Measurements from ENCODE around the gene PIPOX. TPM values are rescaled to one million over a fixed set of nuclear protein-coding genes. Genes with fewer than 3 reads are reported as not detected.

The PIPOX gene
- total and polyA plus RNA-seq, 8 donors: 0.55 to 2.9 (median 0.88) TPM

GRCh38 chr17:29057361-29057760 is 14.4 kb downstream of the PIPOX start:
- TF ChIP-seq CTCF (IDR thresholded peaks at IDR 0.05): no peak
- ATAC-seq (peak in 2 of 4 donors; percentile 13 to 17), DNase-seq (no peak), FAIRE-seq (no peak)
- Histone ChIP-seq H3K4me1 (no peaks in the 10 kb centered on the region), H3K9me3 (no peaks in the 10 kb centered on the region), H3K27me3 (no peaks in the 10 kb centered on the region), H3K36me3 (no peaks in the 10 kb centered on the region), H3K4me3 (no peak overlapping the region), H3K27ac (no peak overlapping the region)
- intact Hi-C loops (cut with DNase I): no loop called here
- WGBS, 2 donors: 67 to 70% methylated on average over 4 of the region's 4 CpGs

GRCh38 chr17:29058391-29058790 is 15.4 kb downstream of the PIPOX start:
- no peaks in the 10 kb centered on the region for H3K4me1 ChIP-seq
- H3K27me3 ChIP-seq: no peaks in the 10 kb centered on the region
- no peak overlapping the region for H3K4me3 ChIP-seq
- no peaks in the 10 kb centered on the region for H3K36me3 ChIP-seq
- ATAC-seq (no peak), DNase-seq (no peak), FAIRE-seq (no peak)
- no peaks in the 10 kb centered on the region for H3K9me3 ChIP-seq
- no peak for TF ChIP-seq CTCF (IDR thresholded peaks at IDR 0.05)
- 91 to 96% methylated on average over 3 of the region's 3 CpGs for WGBS, 2 donors
- no peak overlapping the region for H3K27ac ChIP-seq
- intact Hi-C loops (cut with DNase I): no loop called here

- no peak for TF ChIP-seq CTCF (IDR thresholded peaks at IDR 0.05)
- intact Hi-C loops (cut with DNase I): no loop called here
- no peak for FAIRE-seq
- DNase-seq: no peak
- WGBS, 2 donors: 78 to 89% methylated on average over 2 of the region's 2 CpGs
- Histone ChIP-seq H3K27ac (no peak overlapping the region), H3K4me1 (peaks cover 0 to 5% (median 0%) of the 10 kb centered on the region in 3 donors), H3K4me3 (no peak overlapping the region), H3K27me3 (no peaks in the 10 kb centered on the region), H3K9me3 (no peaks in the 10 kb centered on the region), H3K36me3 (no peaks in the 10 kb centered on the region)
- ATAC-seq: peak in 3 of 4 donors; percentile 67 to 79 (median 78)
Observed at GRCh38 chr17:29059281-29059680, 16.3 kb downstream of the PIPOX start.

GRCh38 chr17:29060475-29060874 is 17.5 kb downstream of the PIPOX start:
- TF ChIP-seq CTCF (IDR thresholded peaks at IDR 0.05): no peak
- DNase-seq (no peak), ATAC-seq (no peak), FAIRE-seq (no peak)
- Histone ChIP-seq H3K4me1 (peaks cover 0 to 5% (median 0%) of the 10 kb centered on the region in 3 donors), H3K36me3 (no peaks in the 10 kb centered on the region), H3K27me3 (no peaks in the 10 kb centered on the region), H3K9me3 (no peaks in the 10 kb centered on the region), H3K4me3 (no peak overlapping the region), H3K27ac (no peak overlapping the region)
- intact Hi-C loops (cut with DNase I): no loop called here
- 79 to 85% methylated on average over 6 of the region's 6 CpGs for WGBS, 2 donors

GRCh38 chr17:29061036-29061435 is 18.1 kb downstream of the PIPOX start:
- FAIRE-seq: no peak
- no peaks in the 10 kb centered on the region for H3K36me3 ChIP-seq
- no peak for TF ChIP-seq CTCF (IDR thresholded peaks at IDR 0.05)
- intact Hi-C loops (cut with DNase I): no loop called here
- no peaks in the 10 kb centered on the region for H3K9me3 ChIP-seq
- peaks cover 0 to 5% (median 0%) of the 10 kb centered on the region in 3 donors for H3K4me1 ChIP-seq
- DNase-seq: no peak
- H3K27ac ChIP-seq: no peak overlapping the region
- ATAC-seq: no peak
- H3K27me3 ChIP-seq: no peaks in the 10 kb centered on the region
- WGBS, 2 donors: 64 to 69% methylated on average over 8 of the region's 8 CpGs
- H3K4me3 ChIP-seq: no peak overlapping the region
